ENCODE results near the gene PPP3R1.

Gene PPP3R1

GRCh38 chr2:68195096-68195495 is 57.2 kb downstream of the PPP3R1 start:
- Histone ChIP-seq H3K27ac (no peak overlapping the region), H3K9me3 (no peaks in the 10 kb centered on the region), H3K4me3 (no peak overlapping the region), H3K36me3 (peaks cover 8% of the 10 kb centered on the region; the same call in 1 of the 2 replicates), H4K20me1 (peaks cover 93% of the 10 kb centered on the region), H3K4me1 (no peaks in the 10 kb centered on the region), H3K4me2 (no peak overlapping the region), H3K9ac (no peak overlapping the region), H3K27me3 (no peaks in the 10 kb centered on the region)
- TF ChIP-seq Cebpa-rat (IDR thresholded peaks at IDR 0.05) = no peak

DNA sequence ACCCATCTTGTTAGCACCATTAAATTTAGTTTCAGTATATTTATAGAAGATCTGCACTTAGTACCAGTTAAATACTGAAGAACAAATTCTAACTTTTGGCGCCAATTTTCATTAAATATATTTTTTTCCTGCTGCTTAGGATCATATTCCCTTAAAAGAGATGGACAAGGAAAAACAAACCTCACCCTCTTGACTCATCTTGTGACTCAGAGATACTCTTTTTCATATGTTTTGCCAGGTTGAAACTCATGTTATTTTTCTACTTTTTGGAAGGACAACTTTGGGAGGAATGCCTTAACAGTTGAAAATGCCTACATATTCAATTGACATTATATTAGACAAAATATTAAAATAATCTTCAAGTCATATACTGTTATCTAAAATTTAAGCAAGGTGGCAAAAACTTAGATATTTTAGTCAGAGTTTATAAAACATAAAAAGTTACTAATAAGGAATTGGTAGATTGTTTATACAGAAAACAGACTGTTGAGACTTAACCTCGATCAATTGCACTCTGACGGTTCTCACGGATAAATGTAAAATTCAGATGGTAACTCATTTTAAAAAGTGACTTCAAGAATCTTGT is 58.5 kb downstream of the PPP3R1 start:
- H3K4me2 ChIP-seq = no peak overlapping the region
- no peak overlapping the region for H3K9ac ChIP-seq
- peaks cover 8% of the 10 kb centered on the region; the same call in 1 of the 2 replicates for H3K36me3 ChIP-seq
- H3K27me3 ChIP-seq = no peaks in the 10 kb centered on the region
- H3K27ac ChIP-seq = no peak overlapping the region
- no peaks in the 10 kb centered on the region for H3K4me1 ChIP-seq
- H3K9me3 ChIP-seq = no peaks in the 10 kb centered on the region
- no peak for TF ChIP-seq Cebpa-rat (IDR thresholded peaks at IDR 0.05)
- H3K4me3 ChIP-seq = no peak overlapping the region
- H4K20me1 ChIP-seq = peaks cover 93% of the 10 kb centered on the region

DNA sequence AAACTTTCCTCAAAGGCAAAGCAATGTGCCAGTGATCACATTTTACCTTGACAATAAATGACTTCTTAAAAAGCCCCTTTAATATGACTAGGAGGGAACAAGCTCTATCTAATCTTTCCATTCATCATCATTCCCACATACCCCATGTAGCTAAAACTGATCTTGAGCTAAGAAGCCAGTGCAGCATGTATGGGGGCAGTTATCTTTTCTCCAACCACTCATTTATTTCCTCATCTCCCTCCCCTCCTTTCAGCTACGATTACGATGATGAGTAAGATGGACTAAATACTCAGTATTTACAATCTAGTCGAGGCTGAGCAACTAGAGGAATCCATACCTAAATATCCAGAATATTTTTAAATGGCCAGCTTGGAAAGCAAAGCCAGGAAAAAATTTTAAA is 59.2 kb downstream of the PPP3R1 start:
- no peaks in the 10 kb centered on the region for H3K4me1 ChIP-seq
- peaks cover 95% of the 10 kb centered on the region for H4K20me1 ChIP-seq
- no peak overlapping the region for H3K4me3 ChIP-seq
- no peak for TF ChIP-seq Cebpa-rat (IDR thresholded peaks at IDR 0.05)
- no peaks in the 10 kb centered on the region for H3K9me3 ChIP-seq
- H3K27ac ChIP-seq = no peak overlapping the region
- H3K9ac ChIP-seq = no peak overlapping the region
- no peaks in the 10 kb centered on the region for H3K27me3 ChIP-seq
- no peak overlapping the region for H3K4me2 ChIP-seq
- H3K36me3 ChIP-seq = peaks cover 8% of the 10 kb centered on the region; the same call in 1 of the 2 replicates

DNA sequence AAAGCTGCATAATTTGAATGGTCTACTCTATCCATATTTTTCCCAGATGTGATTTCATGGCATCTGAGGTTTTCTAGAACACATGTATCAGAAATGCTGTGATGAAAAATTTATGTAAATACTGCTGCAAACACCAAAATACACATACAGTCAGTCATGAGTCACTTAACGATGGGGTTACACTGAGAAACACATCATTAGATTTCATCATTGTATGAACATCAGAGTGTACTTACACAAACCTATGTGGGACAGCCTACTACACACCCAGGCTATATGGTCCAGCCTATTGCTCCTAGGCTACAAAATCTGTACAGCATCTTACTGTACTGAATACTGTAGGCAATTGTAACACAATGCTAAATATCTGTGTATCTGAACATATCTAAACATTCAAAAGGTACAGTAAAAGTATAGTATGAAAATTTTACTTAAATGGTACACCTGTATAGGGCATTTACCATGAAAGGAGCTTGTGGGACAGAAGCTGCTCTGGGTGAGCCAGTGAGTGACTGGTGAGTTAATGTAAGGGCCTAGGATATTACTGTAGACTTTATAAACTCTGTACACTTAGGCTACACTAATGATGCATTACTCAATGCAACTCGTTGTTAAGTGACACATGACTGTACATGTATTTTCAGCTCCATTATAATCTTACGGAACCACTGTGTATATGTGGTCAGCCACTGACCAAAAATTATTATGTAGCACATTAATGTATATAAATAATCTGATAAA is 61.2 kb downstream of the PPP3R1 start:
- no peaks in the 10 kb centered on the region for H3K9me3 ChIP-seq
- TF ChIP-seq Cebpa-rat (IDR thresholded peaks at IDR 0.05) = no peak
- no peak overlapping the region for H3K9ac ChIP-seq
- H3K27ac ChIP-seq = no peak overlapping the region
- H3K4me1 ChIP-seq = no peaks in the 10 kb centered on the region
- H3K36me3 ChIP-seq = peaks cover 13% of the 10 kb centered on the region
- no peaks in the 10 kb centered on the region for H3K27me3 ChIP-seq
- no peak overlapping the region for H3K4me3 ChIP-seq
- H4K20me1 ChIP-seq = peaks cover 97% of the 10 kb centered on the region
- H3K4me2 ChIP-seq = no peak overlapping the region

GRCh38 chr2:68189991-68190784 is 62.1 kb downstream of the PPP3R1 start:
- H3K36me3 ChIP-seq = peaks cover 21% of the 10 kb centered on the region
- no peaks in the 10 kb centered on the region for H3K9me3 ChIP-seq
- H3K4me2 ChIP-seq = no peak overlapping the region
- no peak overlapping the region for H3K4me3 ChIP-seq
- TF ChIP-seq Cebpa-rat (IDR thresholded peaks at IDR 0.05) = no peak
- no peaks in the 10 kb centered on the region for H3K4me1 ChIP-seq
- H3K27me3 ChIP-seq = no peaks in the 10 kb centered on the region
- H3K27ac ChIP-seq = no peak overlapping the region
- H3K9ac ChIP-seq = no peak overlapping the region
- peaks cover 95% of the 10 kb centered on the region for H4K20me1 ChIP-seq

DNA sequence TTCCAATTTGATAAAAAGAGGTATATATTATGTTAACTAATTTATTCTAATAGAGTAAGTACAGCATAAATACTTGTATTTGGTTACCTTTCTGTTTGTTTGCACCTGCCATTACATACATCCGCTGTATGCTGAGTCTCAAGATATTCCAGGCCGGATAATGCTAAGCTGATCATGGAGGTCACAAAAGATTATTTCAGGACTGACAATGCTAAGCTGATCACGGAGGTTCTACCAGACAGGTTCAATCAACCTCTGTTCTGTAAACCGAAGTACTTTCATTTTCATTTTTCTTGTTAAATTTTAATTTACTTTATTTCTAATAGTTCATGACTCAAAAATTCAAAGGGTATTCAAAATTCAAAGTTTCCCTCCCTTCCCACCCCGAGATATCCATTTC is 63.5 kb downstream of the PPP3R1 start:
- Histone ChIP-seq H4K20me1 (peaks cover 93% of the 10 kb centered on the region), H3K4me2 (no peak overlapping the region; the same call in 1 of the 2 replicates), H3K9ac (no peak overlapping the region), H3K36me3 (peaks cover 34% of the 10 kb centered on the region), H3K27me3 (no peaks in the 10 kb centered on the region), H3K27ac (no peak overlapping the region), H3K4me1 (no peaks in the 10 kb centered on the region), H3K9me3 (no peaks in the 10 kb centered on the region), H3K4me3 (no peak overlapping the region)
- TF ChIP-seq Cebpa-rat (IDR thresholded peaks at IDR 0.05) = no peak

- no peaks in the 10 kb centered on the region for H3K4me1 ChIP-seq
- no peaks in the 10 kb centered on the region for H3K27me3 ChIP-seq
- no peak overlapping the region for H3K4me3 ChIP-seq
- H3K27ac ChIP-seq = no peak overlapping the region
- H4K20me1 ChIP-seq = peaks cover 86% of the 10 kb centered on the region
- no peak overlapping the region for H3K9ac ChIP-seq
- no peak overlapping the region for H3K4me2 ChIP-seq
- H3K36me3 ChIP-seq = peaks cover 47% of the 10 kb centered on the region
- TF ChIP-seq Cebpa-rat (IDR thresholded peaks at IDR 0.05) = no peak
- H3K9me3 ChIP-seq = no peaks in the 10 kb centered on the region
Observed at GRCh38 chr2:68187329-68187728, 65.0 kb downstream of the PPP3R1 start.

DNA sequence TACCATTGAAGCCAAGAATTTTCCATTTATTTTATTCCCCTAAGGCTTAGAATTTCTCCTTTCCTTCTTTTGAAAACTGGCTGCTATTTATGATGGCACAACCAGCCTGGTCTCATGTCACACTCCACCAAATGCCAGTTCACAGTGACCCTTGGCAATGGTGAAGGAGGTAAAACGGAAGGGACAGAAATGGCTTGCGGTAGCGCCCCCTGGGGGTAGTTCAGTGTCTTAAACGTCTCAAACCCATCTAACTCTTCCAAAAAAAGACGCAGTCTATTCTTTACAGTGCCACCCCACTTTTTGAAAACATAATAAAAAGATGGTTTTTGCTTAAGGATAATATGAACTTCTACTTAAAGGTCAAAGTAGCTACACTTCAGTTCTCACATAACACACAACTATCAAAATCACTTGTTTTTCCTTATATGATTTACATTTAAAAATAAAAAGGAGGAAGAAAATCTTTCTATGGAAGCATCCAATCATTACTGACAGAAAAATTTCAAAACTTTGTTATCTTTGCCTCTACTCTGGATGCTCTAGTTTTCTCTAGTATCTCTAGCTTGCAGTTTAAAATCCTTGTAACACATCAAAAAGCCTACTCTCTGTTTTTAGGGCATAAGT is 66.7 kb downstream of the PPP3R1 start:
- Histone ChIP-seq H3K9me3 (no peaks in the 10 kb centered on the region), H3K4me3 (no peak overlapping the region), H3K4me1 (no peaks in the 10 kb centered on the region), H3K4me2 (no peak overlapping the region), H3K9ac (no peak overlapping the region), H4K20me1 (peaks cover 79% of the 10 kb centered on the region), H3K27me3 (no peaks in the 10 kb centered on the region), H3K27ac (no peak overlapping the region), H3K36me3 (peaks cover 62% of the 10 kb centered on the region)
- no peak for TF ChIP-seq Cebpa-rat (IDR thresholded peaks at IDR 0.05)

DNA sequence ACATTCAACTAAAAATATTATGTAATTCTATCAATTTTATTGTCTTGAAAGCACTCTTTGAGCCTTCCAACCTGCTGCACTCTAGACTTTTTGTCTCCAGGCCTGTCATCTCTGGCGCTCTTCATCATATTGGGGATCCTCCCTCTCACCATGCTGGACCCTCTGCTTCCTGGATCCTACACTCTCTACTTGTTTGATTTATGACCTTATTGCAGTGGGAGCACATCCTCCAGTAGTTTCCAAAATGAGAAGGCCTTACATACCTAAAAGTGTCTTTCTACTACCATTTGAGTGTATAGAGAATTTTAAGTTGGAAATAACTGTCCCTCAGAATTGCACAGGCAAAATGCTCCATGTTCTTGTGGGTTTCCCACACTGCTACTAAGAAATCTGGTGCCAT is 69.4 kb downstream of the PPP3R1 start:
- Histone ChIP-seq H3K4me3 (no peak overlapping the region), H3K9ac (no peak overlapping the region), H3K9me3 (no peaks in the 10 kb centered on the region), H4K20me1 (peaks cover 76% of the 10 kb centered on the region), H3K27me3 (no peaks in the 10 kb centered on the region), H3K4me1 (no peaks in the 10 kb centered on the region), H3K27ac (no peak overlapping the region), H3K4me2 (no peak overlapping the region), H3K36me3 (peaks cover 87% of the 10 kb centered on the region)
- no peak for TF ChIP-seq Cebpa-rat (IDR thresholded peaks at IDR 0.05)

Data from BLaER1 (cell line).